ENCODE data around the gene GHSR. TPM values are rescaled to one million over a fixed set of nuclear protein-coding genes. Genes with fewer than 3 reads are reported as not detected.

The GHSR gene
- total RNA-seq, 1 experiment from 2014 or later, result not detected

DNA sequence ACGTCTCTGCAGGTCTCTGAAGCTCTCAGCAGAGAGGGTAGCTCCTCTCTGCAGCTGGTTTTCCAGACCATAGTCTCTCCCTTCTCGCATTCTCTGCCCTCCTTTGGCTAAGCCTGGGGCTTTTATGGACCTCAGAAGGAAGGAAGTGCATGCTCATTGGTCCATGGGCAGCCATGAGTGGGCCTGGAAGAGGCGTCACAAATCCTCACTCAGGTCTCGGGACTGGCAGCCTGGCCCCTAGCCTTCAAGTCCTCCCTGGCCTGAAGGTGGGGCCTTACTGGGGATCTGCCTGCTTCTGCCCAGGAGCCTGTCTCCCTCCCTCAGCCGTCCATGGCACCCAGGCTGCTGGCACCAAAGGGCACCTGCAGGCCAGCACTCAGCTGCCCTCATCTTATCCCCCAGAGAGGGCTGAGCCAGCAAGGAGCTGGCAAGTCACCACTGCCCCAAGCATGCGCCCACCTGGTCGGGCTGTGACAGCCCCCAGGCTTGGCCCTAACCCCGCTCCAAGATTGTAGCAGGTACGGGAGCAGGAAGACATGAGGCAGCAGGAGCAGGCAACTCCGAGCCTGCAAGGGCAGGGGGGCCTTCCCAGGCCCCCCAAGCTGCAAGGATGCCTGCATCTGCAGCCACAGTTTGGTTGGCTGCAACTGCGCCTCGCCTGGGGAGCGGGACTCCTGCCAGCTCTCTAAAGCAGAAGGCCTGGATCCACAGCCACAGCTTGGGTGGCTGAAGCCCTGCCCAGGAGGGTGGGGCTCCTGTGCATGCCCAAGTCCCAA lies 37.4 kb downstream of the GHSR start:
- no TSS peak for BruUV-seq (replicated peaks)
- intact Hi-C loops (cut with micrococcal nuclease; ENCODE audit: unreplicated experiment), result no loop called here

GRCh38 chr3:172407872-172408271 lies 40.4 kb downstream of the GHSR start:
- Histone ChIP-seq H3K27me3 (replicated peaks; ENCODE audit: insufficient read depth, low read depth, low read length, poor library complexity) (no peaks in the 10 kb centered on the region), H3K9me3 (ENCODE audit: low read depth, low read length, poor library complexity, severe bottlenecking) (no peaks in the 10 kb centered on the region), H3K36me3 (ENCODE audit: insufficient read depth, low read length, poor library complexity, severe bottlenecking) (no peaks in the 10 kb centered on the region), H3K27ac (ENCODE audit: low read depth, low read length, poor library complexity, severe bottlenecking) (no peak overlapping the region), H3K4me3 (ENCODE audit: low read depth, low read length, poor library complexity, severe bottlenecking) (no peak overlapping the region), H3K4me1 (ENCODE audit: insufficient read depth, low read length, poor library complexity, severe bottlenecking) (no peaks in the 10 kb centered on the region)
- DNase-seq (ENCODE audit: low spot score), result no peak
- BruUV-seq (replicated peaks), result no TSS peak
- CTCF ChIA-PET, result no interaction called here
- TF ChIP-seq EZH2 (IDR thresholded peaks at IDR 0.05; ENCODE audit: borderline replicate concordance, low read depth, low read length, poor library complexity, severe bottlenecking) (no peak), CTCF (conservative IDR thresholded peaks at IDR 0.05; ENCODE audit: low read depth, low read length) (no peak)
- intact Hi-C loops (cut with micrococcal nuclease; ENCODE audit: unreplicated experiment), result no loop called here
- POLR2A ChIA-PET (ENCODE audit: low non-redundant PET), result no interaction called here

More for the DNA sequence above, 37.4 kb downstream of the GHSR start:
- Histone ChIP-seq H3K4me3 (ENCODE audit: low read depth, low read length, poor library complexity, severe bottlenecking) (no peak overlapping the region), H3K36me3 (ENCODE audit: insufficient read depth, low read length, poor library complexity, severe bottlenecking) (no peaks in the 10 kb centered on the region), H3K4me1 (ENCODE audit: insufficient read depth, low read length, poor library complexity, severe bottlenecking) (no peaks in the 10 kb centered on the region), H3K9me3 (ENCODE audit: low read depth, low read length, poor library complexity, severe bottlenecking) (no peaks in the 10 kb centered on the region), H3K27me3 (replicated peaks; ENCODE audit: insufficient read depth, low read depth, low read length, poor library complexity) (peaks cover 9% of the 10 kb centered on the region), H3K27ac (ENCODE audit: low read depth, low read length, poor library complexity, severe bottlenecking) (no peak overlapping the region)
- POLR2A ChIA-PET (ENCODE audit: low non-redundant PET), result no interaction called here
- CTCF ChIA-PET, result interaction anchor here (0.6 kb wide), 1 partner anchor 9 kb away, joined by 3 read pairs; no protein-coding TSS in a partner anchor
- TF ChIP-seq EZH2 (IDR thresholded peaks at IDR 0.05; ENCODE audit: borderline replicate concordance, low read depth, low read length, poor library complexity, severe bottlenecking) (no peak), CTCF (conservative IDR thresholded peaks at IDR 0.05; ENCODE audit: low read depth, low read length) (no peak)
- DNase-seq (ENCODE audit: low spot score), result no peak

- H3K4me1 ChIP-seq (ENCODE audit: insufficient read depth, low read length, poor library complexity, severe bottlenecking), result no peaks in the 10 kb centered on the region
- no peak for TF ChIP-seq EZH2 (IDR thresholded peaks at IDR 0.05; ENCODE audit: borderline replicate concordance, low read depth, low read length, poor library complexity, severe bottlenecking)
- no peak for TF ChIP-seq CTCF (conservative IDR thresholded peaks at IDR 0.05; ENCODE audit: low read depth, low read length)
- no peaks in the 10 kb centered on the region for H3K27me3 ChIP-seq (replicated peaks; ENCODE audit: insufficient read depth, low read depth, low read length, poor library complexity)
- ChIA-PET POLR2A (ENCODE audit: low non-redundant PET) (no interaction called here), CTCF (no interaction called here)
- H3K36me3 ChIP-seq (ENCODE audit: insufficient read depth, low read length, poor library complexity, severe bottlenecking), result no peaks in the 10 kb centered on the region
- H3K4me3 ChIP-seq (ENCODE audit: low read depth, low read length, poor library complexity, severe bottlenecking), result no peak overlapping the region
- H3K9me3 ChIP-seq (ENCODE audit: low read depth, low read length, poor library complexity, severe bottlenecking), result no peaks in the 10 kb centered on the region
- DNase-seq (ENCODE audit: low spot score), result no peak
- no TSS peak for BruUV-seq (replicated peaks)
- intact Hi-C loops (cut with micrococcal nuclease; ENCODE audit: unreplicated experiment), result no loop called here
- no peak overlapping the region for H3K27ac ChIP-seq (ENCODE audit: low read depth, low read length, poor library complexity, severe bottlenecking)
Measured at GRCh38 chr3:172405914-172406313, 42.3 kb downstream of the GHSR start.

All from A673 (cell line).